GM12872 (cell line): Measurements from ENCODE around the gene SRGAP3.

Experiments used
- TF ChIP-seq, protein P1 (sequence below): IDR thresholded peaks from 3 replicates; pipeline ENCODE4 v1.5.1; 2011; ENCODE audit warnings: low read depth, mild to moderate bottlenecking, low read length, moderate library complexity; ENCODE audit not compliant: insufficient read depth

Gene SRGAP3

DNA sequence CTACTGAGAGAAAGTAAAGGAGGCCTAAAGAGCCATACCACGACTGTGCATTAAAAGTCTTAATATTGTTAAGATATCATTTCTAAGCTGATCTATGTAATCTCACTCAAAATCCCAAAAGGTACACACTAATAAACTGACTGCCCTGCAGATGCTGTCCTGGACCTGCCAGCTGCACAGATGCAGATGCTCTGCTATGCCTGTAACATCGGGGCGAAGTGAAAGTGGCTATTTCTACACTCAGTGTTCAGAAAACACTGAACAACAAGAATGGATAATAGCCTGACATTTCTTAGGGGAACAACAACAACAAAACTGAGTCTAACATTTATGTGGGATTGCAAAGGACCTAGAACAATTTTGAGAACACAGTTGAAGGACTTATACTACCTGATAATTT lies 318.1 kb downstream of the SRGAP3 start:
- TF ChIP-seq, protein P1, sequence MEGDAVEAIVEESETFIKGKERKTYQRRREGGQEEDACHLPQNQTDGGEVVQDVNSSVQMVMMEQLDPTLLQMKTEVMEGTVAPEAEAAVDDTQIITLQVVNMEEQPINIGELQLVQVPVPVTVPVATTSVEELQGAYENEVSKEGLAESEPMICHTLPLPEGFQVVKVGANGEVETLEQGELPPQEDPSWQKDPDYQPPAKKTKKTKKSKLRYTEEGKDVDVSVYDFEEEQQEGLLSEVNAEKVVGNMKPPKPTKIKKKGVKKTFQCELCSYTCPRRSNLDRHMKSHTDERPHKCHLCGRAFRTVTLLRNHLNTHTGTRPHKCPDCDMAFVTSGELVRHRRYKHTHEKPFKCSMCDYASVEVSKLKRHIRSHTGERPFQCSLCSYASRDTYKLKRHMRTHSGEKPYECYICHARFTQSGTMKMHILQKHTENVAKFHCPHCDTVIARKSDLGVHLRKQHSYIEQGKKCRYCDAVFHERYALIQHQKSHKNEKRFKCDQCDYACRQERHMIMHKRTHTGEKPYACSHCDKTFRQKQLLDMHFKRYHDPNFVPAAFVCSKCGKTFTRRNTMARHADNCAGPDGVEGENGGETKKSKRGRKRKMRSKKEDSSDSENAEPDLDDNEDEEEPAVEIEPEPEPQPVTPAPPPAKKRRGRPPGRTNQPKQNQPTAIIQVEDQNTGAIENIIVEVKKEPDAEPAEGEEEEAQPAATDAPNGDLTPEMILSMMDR, result no peak
